ENCODE measurements around the gene PLXDC2. TPM values are rescaled to one million over a fixed set of nuclear protein-coding genes. Genes with fewer than 3 reads are reported as not detected.
"Not testable (repeated sequence)": the region's sequence is repeated elsewhere in the genome, so short reads cannot be mapped to it uniquely, and the experiment has no call there.

The PLXDC2 gene
- 46.2 TPM for total RNA-seq

GRCh38 chr10:19816411-19817230 lies at the start of gene PLXDC2:
Gene PLXDC2, plus strand, starts transcription at chr10:19816432.
- H3K4me3 ChIP-seq (ENCODE audit: low read length), result peak within 1 kb of the TSS; percentile 90
- no peaks in the 10 kb centered on the region for H3K9me3 ChIP-seq (ENCODE audit: low read depth, low read length)
- H3K4me1 ChIP-seq (ENCODE audit: insufficient read depth, low read length), result peaks cover 12% of the 10 kb centered on the region
- H3K27me3 ChIP-seq (ENCODE audit: insufficient read depth, low read length), result peaks cover 22% of the 10 kb centered on the region

GRCh38 chr10:19767876-19768275 lies 48.4 kb upstream of the PLXDC2 start:
- H3K4me3 ChIP-seq (ENCODE audit: low read length), result no peak overlapping the region
- no peaks in the 10 kb centered on the region for H3K27me3 ChIP-seq (ENCODE audit: insufficient read depth, low read length)
- peaks cover 3% of the 10 kb centered on the region for H3K4me1 ChIP-seq (ENCODE audit: insufficient read depth, low read length)
- H3K9me3 ChIP-seq (ENCODE audit: low read depth, low read length), result no peaks in the 10 kb centered on the region

- not testable (repeated sequence) for H3K27me3 ChIP-seq (ENCODE audit: insufficient read depth, low read length); H3K9me3 ChIP-seq (ENCODE audit: low read depth, low read length)
Observed at GRCh38 chr10:19769826-19770225, 46.4 kb upstream of the PLXDC2 start.

GRCh38 chr10:19772972-19773371 lies 43.3 kb upstream of the PLXDC2 start:
- Histone ChIP-seq H3K4me1 (ENCODE audit: insufficient read depth, low read length) (peaks cover 34% of the 10 kb centered on the region), H3K9me3 (ENCODE audit: low read depth, low read length) (no peaks in the 10 kb centered on the region), H3K4me3 (ENCODE audit: low read length) (no peak overlapping the region), H3K27me3 (ENCODE audit: insufficient read depth, low read length) (no peaks in the 10 kb centered on the region)

More at GRCh38 chr10:19769826-19770225, 46.4 kb upstream of the PLXDC2 start:
- not testable (repeated sequence) for H3K4me3 ChIP-seq (ENCODE audit: low read length)
- H3K4me1 ChIP-seq (ENCODE audit: insufficient read depth, low read length), result peaks cover 20% of the 10 kb centered on the region

- H3K4me3 ChIP-seq (ENCODE audit: low read length), result no peak overlapping the region
- no peaks in the 10 kb centered on the region for H3K27me3 ChIP-seq (ENCODE audit: insufficient read depth, low read length)
- H3K4me1 ChIP-seq (ENCODE audit: insufficient read depth, low read length), result peaks cover 34% of the 10 kb centered on the region
- H3K9me3 ChIP-seq (ENCODE audit: low read depth, low read length), result no peaks in the 10 kb centered on the region
Observed at GRCh38 chr10:19775296-19775695, 40.9 kb upstream of the PLXDC2 start.

- H3K9me3 ChIP-seq (ENCODE audit: low read depth, low read length), result no peaks in the 10 kb centered on the region
- no peak overlapping the region for H3K4me3 ChIP-seq (ENCODE audit: low read length)
- peaks cover 32% of the 10 kb centered on the region for H3K4me1 ChIP-seq (ENCODE audit: insufficient read depth, low read length)
- no peaks in the 10 kb centered on the region for H3K27me3 ChIP-seq (ENCODE audit: insufficient read depth, low read length)
Observed at GRCh38 chr10:19777806-19778205, 38.4 kb upstream of the PLXDC2 start.

- Histone ChIP-seq H3K4me3 (ENCODE audit: low read length) (no peak overlapping the region), H3K4me1 (ENCODE audit: insufficient read depth, low read length) (peaks cover 21% of the 10 kb centered on the region), H3K27me3 (ENCODE audit: insufficient read depth, low read length) (no peaks in the 10 kb centered on the region), H3K9me3 (ENCODE audit: low read depth, low read length) (no peaks in the 10 kb centered on the region)
Observed at GRCh38 chr10:19778996-19779395, 37.2 kb upstream of the PLXDC2 start.

- no peak overlapping the region for H3K4me3 ChIP-seq (ENCODE audit: low read length)
Observed at GRCh38 chr10:19782430-19783089, 33.7 kb upstream of the PLXDC2 start.

GRCh38 chr10:19783721-19784120 lies 32.5 kb upstream of the PLXDC2 start:
- no peak overlapping the region for H3K4me3 ChIP-seq (ENCODE audit: low read length)
- no peaks in the 10 kb centered on the region for H3K27me3 ChIP-seq (ENCODE audit: insufficient read depth, low read length)
- H3K9me3 ChIP-seq (ENCODE audit: low read depth, low read length), result no peaks in the 10 kb centered on the region
- peaks cover 11% of the 10 kb centered on the region for H3K4me1 ChIP-seq (ENCODE audit: insufficient read depth, low read length)

More at GRCh38 chr10:19782430-19783089, 33.7 kb upstream of the PLXDC2 start:
- H3K27me3 ChIP-seq (ENCODE audit: insufficient read depth, low read length), result no peaks in the 10 kb centered on the region
- no peaks in the 10 kb centered on the region for H3K9me3 ChIP-seq (ENCODE audit: low read depth, low read length)
- peaks cover 11% of the 10 kb centered on the region for H3K4me1 ChIP-seq (ENCODE audit: insufficient read depth, low read length)

GRCh38 chr10:19785366-19785765 lies 30.9 kb upstream of the PLXDC2 start:
- H3K9me3 ChIP-seq (ENCODE audit: low read depth, low read length), result no peaks in the 10 kb centered on the region
- H3K27me3 ChIP-seq (ENCODE audit: insufficient read depth, low read length), result no peaks in the 10 kb centered on the region
- no peak overlapping the region for H3K4me3 ChIP-seq (ENCODE audit: low read length)
- H3K4me1 ChIP-seq (ENCODE audit: insufficient read depth, low read length), result peaks cover 11% of the 10 kb centered on the region

GRCh38 chr10:19788075-19788686 lies 28.1 kb upstream of the PLXDC2 start:
- Histone ChIP-seq H3K4me1 (ENCODE audit: insufficient read depth, low read length) (peaks cover 11% of the 10 kb centered on the region), H3K27me3 (ENCODE audit: insufficient read depth, low read length) (no peaks in the 10 kb centered on the region), H3K9me3 (ENCODE audit: low read depth, low read length) (no peaks in the 10 kb centered on the region), H3K4me3 (ENCODE audit: low read length) (no peak overlapping the region)

- Histone ChIP-seq H3K27me3 (ENCODE audit: insufficient read depth, low read length) (no peaks in the 10 kb centered on the region), H3K4me1 (ENCODE audit: insufficient read depth, low read length) (peaks cover 11% of the 10 kb centered on the region), H3K9me3 (ENCODE audit: low read depth, low read length) (no peaks in the 10 kb centered on the region), H3K4me3 (ENCODE audit: low read length) (no peak overlapping the region)
Observed at GRCh38 chr10:19788902-19789301, 27.3 kb upstream of the PLXDC2 start.

GRCh38 chr10:19789607-19790006 lies 26.6 kb upstream of the PLXDC2 start:
- H3K4me3 ChIP-seq (ENCODE audit: low read length), result no peak overlapping the region
- peaks cover 11% of the 10 kb centered on the region for H3K4me1 ChIP-seq (ENCODE audit: insufficient read depth, low read length)
- H3K9me3 ChIP-seq (ENCODE audit: low read depth, low read length), result no peaks in the 10 kb centered on the region
- H3K27me3 ChIP-seq (ENCODE audit: insufficient read depth, low read length), result no peaks in the 10 kb centered on the region

- no peaks in the 10 kb centered on the region for H3K27me3 ChIP-seq (ENCODE audit: insufficient read depth, low read length)
- no peak overlapping the region for H3K4me3 ChIP-seq (ENCODE audit: low read length)
- no peaks in the 10 kb centered on the region for H3K9me3 ChIP-seq (ENCODE audit: low read depth, low read length)
- H3K4me1 ChIP-seq (ENCODE audit: insufficient read depth, low read length), result no peaks in the 10 kb centered on the region
Observed at GRCh38 chr10:19791032-19791431, 25.2 kb upstream of the PLXDC2 start.

GRCh38 chr10:19795684-19796083 lies 20.5 kb upstream of the PLXDC2 start:
- no peaks in the 10 kb centered on the region for H3K9me3 ChIP-seq (ENCODE audit: low read depth, low read length)
- no peak overlapping the region for H3K4me3 ChIP-seq (ENCODE audit: low read length)
- H3K27me3 ChIP-seq (ENCODE audit: insufficient read depth, low read length), result no peaks in the 10 kb centered on the region
- no peaks in the 10 kb centered on the region for H3K4me1 ChIP-seq (ENCODE audit: insufficient read depth, low read length)

Data from mononuclear cell (primary cell).